Right hindlimb (tissue), 1 donor: ENCODE data around the gene EPN3.

Experiments used
- DNase-seq: peaks from one replicate; pipeline ENCODE4 v3.0.0-alpha.2; 2018

Gene EPN3

DNA sequence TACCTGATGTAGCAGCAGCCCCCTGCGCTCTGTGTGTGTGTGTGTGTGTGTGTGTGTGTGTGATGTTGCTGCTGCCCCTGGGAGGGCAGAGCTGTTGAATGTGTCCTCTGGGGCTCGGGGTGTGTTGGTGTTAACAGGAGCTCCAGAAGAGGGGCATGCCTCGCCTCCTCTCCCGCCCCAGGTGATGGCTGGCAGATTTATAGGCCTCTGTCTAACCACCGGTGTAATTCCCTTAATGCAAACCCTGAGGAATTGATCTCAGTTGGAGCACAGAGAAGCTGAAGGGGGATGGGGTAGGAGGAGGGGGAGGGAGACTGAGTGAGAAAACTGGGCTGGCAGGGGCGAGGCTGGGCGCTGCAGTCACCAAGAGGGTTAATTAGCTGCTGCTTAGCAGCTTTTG is 38.0 kb downstream of the EPN3 start:
- DNase-seq, result no peak

DNA sequence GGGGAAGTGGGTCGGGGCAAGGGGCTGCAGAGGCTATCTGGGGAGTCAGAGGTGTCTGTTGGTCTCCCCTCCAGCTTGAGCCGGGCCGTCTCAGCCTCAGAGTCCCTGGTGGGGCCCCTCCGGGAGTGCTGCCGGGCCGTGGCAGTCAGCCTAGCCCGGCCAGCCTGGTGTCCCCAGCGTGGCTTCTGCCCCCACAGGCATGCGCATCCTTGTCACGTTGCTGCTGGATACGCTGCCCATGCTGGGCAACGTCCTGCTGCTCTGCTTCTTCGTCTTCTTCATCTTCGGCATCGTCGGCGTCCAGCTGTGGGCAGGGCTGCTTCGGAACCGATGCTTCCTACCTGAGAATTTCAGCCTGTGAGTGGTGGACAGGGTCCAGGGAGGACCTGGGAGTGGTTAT is 39.1 kb downstream of the EPN3 start:
- DNase-seq, result no peak

DNA sequence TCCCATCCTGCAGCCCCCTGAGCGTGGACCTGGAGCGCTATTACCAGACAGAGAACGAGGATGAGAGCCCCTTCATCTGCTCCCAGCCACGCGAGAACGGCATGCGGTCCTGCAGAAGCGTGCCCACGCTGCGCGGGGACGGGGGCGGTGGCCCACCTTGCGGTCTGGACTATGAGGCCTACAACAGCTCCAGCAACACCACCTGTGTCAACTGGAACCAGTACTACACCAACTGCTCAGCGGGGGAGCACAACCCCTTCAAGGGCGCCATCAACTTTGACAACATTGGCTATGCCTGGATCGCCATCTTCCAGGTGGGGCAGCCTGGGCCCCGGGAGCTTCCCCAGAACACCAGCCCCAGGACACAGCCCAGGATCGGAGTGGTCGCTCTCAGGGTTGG is 40.0 kb downstream of the EPN3 start:
- no peak for DNase-seq

DNA sequence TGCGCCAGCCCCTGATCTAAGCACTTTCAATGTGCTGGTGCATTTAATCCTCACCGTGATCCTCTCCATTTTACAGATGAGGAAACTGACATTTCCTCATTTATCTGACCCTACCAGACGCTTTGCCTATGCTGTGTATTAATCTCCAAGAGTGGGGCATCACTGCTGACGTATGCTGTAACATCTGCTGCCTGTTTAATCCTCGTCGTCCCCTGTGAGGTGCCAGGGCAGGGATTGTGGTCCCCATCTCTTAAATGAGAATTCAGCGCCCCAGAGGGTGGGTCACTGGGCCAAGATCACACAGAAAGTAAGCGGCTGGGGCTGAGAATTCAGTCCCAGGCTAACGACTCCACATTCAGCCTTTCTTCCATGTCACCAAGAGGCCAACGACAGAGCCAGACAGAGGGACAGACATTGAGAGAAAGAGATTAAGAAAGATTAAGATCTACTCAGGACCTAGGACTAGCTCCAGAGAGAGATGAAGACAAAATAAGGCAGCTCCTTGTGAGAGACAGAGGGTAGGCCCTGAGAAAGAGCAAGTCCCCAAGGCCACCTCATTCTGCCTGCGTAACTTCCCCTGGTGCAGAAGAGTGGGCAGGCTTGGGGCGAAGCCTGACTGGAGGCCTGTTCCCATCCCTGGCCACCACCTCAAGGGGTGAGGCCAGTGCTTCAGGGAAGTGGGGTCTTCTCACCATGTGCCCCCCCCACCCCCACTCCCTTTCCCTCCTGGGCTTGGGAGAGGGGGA is 41.5 kb downstream of the EPN3 start:
- no peak for DNase-seq

DNA sequence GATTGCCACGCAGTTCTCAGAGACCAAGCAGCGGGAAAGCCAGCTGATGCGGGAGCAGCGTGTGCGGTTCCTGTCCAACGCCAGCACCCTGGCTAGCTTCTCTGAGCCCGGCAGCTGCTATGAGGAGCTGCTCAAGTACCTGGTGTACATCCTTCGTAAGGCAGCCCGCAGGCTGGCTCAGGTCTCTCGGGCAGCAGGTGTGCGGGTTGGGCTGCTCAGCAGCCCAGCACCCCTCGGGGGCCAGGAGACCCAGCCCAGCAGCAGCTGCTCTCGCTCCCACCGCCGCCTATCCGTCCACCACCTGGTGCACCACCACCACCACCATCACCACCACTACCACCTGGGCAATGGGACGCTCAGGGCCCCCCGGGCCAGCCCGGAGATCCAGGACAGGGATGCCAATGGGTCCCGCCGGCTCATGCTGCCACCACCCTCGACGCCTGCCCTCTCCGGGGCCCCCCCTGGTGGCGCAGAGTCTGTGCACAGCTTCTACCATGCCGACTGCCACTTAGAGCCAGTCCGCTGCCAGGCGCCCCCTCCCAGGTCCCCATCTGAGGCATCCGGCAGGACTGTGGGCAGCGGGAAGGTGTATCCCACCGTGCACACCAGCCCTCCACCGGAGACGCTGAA is 43.2 kb downstream of the EPN3 start:
- no peak for DNase-seq

DNA sequence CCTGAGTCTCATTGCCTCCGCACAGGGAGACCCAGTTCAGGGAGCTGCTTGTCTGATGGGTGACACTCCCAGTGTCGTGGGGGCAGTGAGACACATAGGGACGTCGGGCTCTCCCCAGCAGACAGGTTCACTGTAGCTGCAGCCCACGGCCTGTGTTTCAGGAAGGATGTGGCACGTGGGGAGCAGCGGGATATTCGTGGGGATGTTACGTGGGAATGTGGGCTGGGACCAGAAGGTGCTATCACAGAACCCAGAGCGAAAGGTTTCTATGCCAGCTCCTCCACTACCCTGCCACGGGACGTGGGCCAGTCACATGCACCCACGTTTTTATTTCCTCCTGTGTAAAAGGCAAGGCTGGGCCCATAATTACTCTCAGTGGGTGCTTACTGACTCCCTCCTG is 44.3 kb downstream of the EPN3 start:
- no peak for DNase-seq

DNA sequence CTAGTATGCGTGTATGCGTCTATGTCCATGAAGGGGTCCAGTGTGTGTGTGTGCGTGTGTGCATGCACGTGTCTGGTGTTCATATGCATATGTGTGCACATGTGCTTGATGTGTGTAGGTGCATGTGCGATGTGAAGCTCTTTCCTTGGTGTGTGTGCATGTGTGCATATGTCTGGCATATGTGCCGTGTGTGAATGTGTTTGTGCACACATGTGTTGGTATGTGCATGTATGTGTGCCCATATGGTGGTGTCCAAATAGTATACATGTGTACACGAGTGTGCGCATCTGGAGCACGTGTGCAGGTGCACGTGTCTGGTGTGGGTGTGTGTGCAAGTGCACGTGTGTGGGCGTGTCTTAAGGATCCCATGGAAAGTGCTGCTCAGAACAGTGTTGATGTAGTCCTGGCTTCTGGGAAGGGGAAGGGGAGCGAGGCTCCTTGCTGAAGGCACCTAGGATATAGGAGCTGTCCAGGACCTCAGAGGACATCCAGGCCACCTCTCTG is 45.0 kb downstream of the EPN3 start:
- DNase-seq, result no peak

DNA sequence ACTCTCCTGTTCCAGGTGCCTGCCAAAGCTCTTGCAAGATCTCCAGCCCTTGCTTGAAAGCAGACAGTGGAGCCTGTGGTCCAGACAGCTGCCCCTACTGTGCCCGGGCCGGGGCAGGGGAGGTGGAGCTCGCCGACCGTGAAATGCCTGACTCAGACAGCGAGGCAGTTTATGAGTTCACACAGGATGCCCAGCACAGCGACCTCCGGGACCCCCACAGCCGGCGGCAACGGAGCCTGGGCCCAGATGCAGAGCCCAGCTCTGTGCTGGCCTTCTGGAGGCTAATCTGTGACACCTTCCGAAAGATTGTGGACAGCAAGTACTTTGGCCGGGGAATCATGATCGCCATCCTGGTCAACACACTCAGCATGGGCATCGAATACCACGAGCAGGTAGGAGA is 45.6 kb downstream of the EPN3 start:
- no peak for DNase-seq

DNA sequence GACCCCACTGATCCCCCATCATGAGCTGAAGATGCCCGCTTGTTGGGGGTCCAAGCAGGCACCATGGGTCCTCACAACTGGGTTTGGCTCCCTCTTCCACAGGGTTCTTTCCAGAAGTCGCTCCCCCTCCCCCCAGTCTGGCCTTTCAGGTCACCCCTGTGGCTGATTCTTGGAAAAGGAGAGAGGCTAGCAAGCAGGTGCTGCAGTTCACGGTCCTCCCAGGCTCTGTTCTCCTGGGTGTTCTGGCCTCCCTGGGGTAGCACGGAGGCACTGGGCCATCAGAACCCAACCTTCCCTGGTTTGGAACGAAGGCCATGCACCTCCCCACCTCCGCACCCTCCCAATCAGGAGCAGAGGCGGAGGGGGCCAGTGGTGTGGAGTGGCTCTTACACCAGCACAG is 46.9 kb downstream of the EPN3 start:
- no peak for DNase-seq

DNA sequence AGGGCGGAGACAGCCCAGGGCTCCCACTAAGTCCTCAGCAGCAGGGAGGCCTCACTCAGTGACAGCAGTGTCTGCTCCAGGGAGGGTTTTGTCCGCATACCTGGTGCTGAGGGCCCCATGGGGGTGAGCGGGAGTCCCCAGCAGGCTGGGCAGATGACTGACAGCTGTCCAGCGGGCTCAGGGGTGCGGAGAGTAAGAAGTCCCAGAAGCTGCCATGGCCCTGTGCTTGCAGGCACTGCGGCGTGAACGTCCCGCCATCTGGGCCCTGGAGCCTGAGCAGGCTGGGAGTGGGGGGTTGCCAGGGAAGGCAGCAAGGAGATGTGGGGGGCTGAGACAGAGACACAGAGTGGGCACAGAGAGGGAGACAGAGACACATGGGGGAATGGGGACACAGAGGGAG is 48.1 kb downstream of the EPN3 start:
- DNase-seq, result no peak

DNA sequence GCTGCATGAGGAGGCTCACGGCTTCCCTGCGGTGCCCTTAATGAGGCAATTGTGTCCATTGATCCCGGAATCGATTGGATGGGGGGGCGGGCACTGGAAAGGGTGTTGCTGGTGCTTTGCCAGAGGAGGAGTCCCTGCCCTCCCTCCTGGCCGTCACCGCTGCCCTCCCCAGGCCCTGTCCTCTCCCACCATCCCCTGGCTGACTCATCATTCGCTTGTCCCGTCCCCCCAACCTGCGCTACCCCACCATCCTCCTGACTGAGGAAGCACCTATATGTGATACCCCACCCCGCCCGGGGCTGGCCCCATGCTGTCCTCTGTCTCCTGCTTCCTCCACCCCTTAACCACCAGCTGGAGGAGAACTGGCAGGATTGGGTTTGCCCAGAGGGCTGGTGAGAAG is 48.8 kb downstream of the EPN3 start:
- no peak for DNase-seq

DNA sequence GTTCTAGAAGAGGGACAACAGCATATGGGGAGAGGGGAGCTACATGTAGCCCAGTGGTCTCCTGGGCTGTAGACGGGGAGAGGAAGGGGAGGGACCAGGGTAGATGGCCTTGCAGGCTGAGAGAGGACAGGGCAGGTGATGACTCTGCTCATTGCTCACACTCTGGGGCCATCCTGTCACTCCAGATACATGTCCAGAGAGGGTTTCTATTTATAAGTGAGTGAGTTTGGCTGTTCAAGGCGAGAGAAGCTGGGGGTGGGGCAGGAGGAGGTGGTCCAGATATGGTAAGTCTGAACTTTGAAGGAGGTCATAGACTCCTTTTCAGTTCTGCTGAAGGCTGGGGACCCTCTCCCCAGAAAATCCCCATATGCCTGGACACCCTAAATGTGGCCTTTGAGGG is 50.2 kb downstream of the EPN3 start:
- no peak for DNase-seq

DNA sequence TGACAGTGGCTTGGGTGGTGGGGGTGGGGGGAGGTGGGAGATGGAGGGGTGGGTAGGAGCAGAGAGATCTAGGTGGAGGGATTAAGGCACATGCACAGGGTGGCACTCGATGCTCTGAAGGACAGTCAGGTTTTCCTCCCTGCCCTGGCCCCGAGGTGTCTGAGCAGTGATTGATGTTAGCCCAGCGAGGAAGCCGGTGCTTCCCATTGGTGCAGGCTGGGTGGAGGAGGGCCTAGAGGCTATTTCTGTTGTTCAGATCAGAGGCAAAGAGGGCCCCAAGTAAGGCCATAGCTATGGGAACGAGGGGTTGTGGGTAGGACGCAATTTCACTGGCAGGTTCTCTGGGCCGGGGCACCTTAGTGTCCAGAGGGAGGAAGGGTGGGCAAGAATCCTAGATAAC is 51.1 kb downstream of the EPN3 start:
- no peak for DNase-seq

DNA sequence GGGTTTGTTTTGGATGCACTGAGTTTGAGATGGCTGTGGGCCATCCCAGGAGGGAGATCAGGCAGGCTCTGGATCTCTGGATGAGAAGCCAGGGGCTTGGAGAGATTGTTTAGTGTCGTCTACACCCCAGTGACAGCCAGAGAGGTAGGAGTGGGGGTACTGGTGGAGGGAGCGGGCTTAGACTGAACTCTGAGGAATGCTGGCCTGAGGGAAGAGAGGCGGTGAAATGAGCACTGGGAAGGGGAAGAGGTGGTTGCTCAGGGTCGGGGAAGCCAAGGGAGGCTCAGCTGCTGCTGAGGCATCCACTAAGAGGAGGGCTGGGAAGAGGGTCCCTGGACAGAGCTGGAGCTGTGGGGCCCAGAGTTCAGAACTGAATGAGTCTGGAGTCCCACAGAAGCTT is 51.6 kb downstream of the EPN3 start:
- no peak for DNase-seq

DNA sequence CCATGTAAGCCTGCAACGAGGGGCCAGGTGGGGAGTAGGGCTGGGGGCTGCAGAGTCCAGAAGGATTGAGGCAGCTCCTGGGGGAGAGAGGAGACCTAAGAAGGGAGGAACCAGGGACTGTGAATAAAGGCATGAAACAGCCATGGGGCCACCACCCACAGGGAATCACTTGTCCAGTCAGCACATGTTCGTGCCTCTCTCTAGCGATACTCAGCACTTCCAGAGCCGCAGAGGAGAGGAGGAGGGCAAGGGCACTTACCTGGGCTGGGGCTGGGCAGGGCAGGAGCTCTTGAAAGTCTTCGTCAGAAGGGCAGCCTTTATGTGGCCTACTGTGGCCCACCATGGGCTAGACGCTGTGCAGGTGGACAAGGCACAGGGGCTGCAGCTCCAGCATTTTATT is 52.2 kb downstream of the EPN3 start:
- DNase-seq, result no peak

DNA sequence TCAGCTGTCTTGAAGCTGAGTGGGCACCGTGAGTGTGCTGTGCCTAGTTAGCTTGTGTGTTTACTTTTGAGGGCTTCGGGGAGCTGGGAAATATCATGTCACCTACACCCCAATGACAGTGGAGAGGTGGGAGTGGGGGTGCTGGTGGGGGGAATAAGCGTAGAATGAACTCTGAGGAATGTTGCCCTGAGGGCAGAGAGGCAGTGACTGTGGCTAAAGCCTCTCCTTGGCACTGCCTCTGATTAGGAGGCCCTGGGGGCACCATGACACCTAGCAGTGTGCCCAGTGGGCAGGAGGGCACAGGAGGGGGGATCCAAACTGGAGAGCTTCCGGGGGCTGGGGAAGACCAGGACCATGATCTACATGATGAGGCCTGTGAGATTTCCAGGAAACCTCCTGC is 52.8 kb downstream of the EPN3 start:
- DNase-seq, result no peak

DNA sequence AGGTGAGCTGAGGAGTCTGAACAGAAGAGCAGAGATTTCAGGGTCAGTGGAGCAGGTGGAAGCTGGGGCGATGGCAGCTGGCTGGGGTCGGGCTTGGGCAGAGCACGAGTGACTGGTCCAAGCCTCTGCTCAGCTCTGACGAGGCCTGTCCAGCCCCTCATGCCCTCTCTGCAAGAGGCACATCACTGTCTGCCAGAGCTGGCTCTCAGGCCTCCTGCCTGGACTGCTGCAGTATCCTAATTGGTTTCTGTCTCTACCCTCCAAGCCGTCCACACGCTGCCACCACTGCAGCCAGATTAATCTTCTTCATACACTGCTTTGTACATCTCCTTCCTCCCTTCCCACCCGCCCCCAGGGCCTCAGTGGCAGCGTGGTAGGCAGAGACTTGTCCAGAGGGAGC is 53.4 kb downstream of the EPN3 start:
- no peak for DNase-seq

DNA sequence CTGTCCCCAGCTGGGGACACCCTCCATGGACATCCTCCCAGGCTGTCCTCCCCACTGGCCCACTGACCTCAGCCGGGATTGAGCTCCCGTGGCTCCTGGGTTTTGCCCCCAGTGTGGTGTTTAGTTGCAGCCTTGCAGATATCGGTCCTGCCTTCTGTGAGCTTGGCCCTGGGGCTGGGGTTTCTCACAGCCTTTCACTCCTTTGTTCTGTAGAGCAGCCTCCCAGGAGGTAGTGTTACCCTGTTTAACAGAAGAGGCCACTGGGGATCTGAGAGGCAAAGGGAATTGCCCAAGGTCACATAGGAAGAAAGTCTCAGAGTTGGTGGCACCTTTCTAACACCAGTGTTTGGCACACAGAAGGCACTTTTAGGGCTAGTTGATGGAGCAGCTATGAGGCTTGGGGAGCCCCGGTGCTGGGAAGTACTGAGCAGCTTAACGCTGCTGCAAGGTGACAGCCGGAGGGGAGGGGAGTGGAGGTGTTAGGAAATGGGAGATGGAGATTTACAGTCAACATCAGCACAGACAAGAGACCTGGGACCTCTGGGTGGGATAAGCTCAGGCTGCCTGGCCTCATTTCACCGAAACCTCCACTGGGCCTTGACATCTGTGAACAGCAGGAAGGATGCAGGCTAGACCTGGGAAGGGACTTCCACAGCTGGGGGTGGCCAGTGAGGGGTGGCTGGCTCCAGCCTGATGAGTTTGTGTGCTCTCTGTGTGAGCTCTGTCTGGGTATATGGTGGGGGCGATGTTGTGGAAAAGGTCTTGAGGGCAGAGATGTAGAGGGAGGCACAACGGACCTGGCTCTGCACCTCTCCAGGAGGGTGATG is 54.1 kb downstream of the EPN3 start:
- no peak for DNase-seq

DNA sequence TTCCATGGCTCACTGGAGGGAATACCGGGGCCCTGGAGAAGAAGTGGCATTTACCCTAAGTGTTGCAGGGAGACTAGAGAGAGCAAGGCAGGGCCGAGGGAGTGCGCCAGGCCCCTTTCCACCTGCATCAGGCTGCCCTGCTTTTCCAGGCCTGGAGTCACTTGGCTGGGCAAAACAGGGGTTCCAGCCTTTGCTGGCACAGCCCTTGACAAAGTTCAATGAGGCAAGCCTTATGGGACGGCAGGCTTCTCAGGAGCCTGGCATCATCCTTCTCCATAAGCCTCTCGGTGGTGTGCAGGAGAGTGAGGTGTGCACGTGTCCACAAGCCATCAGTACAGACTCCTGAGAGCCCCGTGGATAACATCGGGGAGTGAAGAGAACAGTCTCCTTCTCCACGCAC is 55.0 kb downstream of the EPN3 start:
- DNase-seq, result no peak

DNA sequence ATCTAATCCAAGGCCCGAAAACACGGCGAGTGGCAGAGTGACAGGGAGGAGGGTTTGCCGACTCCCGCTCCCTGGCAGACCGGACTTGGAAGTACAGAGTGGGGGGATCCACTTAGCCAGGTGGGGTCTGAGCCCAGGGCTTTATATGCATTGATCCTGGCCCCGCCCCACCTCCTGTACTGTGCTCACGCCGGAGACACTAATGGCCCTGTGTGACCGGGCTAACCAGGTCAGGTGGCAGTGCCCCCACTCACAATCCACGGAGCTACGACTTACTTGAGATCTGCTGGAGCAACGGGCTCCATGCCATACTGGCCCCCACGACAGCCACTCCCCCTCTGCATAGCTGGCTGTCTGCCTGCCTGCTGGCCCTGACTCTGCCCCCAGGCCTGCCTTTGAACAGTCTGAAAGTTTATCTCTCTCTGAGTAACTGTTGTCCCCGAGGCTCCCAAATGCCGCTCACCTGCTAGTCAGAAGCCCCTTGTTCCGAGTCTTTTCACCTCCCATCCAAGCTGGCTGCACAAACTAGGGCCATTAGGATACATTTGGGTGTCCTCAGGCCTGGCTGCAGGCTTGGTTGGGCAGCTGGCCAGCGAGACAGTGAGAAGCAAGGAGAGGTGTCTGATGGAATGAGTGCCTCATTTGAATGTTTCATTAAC is 56.0 kb downstream of the EPN3 start:
- DNase-seq, result no peak

DNA sequence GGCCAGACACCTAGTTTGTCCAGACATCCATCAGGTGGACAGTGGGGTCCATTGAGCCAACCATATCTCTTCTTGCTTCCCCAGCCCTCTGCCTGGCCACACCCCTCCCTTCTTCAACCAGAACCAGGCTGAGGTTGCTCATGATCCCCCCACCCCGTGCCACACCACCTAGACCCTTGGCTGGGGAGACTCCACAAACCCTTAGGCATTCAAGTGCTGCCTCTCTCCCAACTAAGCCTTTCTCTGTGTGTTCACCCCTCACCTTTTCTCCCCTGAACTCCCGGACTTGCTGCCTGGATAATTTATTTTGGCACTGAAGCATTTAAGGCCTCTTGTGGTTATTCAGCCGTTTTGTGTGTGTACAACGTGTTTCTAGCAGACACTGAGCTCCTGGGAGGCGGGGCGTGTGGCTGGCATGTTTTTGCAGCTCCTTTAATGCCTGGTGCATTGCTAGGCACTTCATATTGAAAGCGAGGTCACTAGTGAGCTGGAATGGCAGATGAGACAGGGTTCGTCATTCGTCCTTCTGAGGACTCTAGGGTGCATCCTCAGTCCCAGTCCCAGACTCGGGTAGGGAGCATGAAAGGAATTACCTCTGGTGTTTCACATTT is 56.7 kb downstream of the EPN3 start:
- DNase-seq, result no peak

DNA sequence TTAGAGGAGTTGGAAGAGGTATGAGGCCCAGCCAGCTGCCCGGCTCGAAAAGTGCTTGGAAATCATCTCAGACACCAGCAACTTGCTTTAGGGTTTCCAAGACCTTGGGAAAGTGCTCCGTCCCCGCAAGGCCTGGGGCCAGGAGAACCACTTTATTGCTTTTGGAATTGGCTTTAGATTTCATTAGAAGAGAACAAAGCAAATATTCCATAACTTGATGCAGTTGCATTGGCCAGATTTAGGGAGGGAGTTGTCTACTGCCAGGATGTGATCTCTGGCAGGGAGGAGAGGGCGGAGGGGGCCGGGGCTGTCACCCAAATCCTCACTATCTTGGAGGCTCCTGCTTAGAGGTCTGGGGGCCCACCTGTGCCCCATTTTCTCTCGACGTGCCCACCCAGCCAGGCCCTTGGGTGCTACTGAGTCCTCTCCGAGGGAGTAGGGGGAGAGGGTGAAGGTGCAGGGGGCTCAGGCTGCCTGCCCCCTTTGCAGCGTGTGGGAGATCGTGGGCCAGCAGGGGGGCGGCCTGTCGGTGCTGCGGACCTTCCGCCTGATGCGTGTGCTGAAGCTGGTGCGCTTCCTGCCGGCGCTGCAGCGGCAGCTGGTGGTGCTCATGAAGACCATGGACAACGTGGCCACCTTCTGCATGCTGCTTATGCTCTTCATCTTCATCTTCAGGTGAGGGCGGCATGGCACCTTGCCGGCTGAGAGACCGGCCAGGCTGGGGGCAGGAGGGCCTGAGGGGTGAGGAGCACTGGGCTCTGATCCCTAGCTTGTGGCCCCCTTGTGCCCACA is 58.6 kb downstream of the EPN3 start:
- DNase-seq, result no peak
